Stimulated activated CD8-positive, alpha-beta memory T cell treated with anti-CD3 and anti-CD28 coated beads, Interleukin-4, amount 100 ng/mL, for 24 hours (primary cell): ENCODE results near the gene CCDC200.
A peak's percentile ranks its signal among the peaks of the same experiment; 100 is the strongest.
"Not testable (repeated sequence)": the region's sequence is repeated elsewhere in the genome, so short reads cannot be mapped to it uniquely, and the experiment has no call there.

ENCODE experiments used
- DNase-seq: peaks from one replicate; pipeline ENCODE4 v3.0.0-alpha.2; 2020; ENCODE audit warnings: low read depth

CCDC200 gene

DNA sequence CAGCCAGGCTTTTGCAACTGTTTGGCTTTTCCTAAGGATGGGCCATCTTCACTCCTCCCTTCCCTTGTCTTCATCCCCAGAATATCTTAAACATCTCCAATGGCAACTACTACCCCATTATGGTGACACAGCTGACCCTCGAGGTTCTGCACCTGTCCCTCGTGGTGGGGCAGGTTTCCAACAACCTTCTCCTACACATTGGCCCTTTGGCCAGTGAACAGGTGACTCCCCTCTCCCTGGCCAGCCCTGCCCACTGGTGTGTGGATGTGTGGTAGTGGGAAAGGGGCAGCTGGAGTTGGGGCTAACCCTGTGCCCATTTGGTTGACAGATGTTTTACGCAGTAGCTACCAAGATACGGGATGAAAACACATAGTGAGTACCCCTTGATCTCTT, 12.1 kb downstream of the CCDC200 start:
- DNase-seq, result no peak

DNA sequence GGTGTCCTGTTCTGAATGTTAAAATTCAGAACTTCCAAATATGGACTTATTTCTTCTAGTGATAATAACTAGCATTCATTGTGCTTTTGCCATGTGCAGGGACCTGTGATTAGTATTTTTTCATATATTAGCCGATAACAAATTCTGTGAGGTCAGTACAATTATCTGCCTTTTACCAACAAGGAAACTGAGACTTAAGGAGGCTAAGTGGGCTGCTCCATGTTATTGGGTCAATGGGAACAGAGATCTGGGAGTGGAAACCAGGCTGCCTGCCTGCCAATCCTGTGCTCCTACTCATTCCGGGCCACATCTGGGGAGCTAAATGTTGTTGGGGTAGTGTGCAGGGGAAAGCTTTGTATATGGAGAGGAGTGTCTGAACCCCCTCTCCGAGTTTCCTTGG, 13.1 kb downstream of the CCDC200 start:
- DNase-seq, result no peak

DNA sequence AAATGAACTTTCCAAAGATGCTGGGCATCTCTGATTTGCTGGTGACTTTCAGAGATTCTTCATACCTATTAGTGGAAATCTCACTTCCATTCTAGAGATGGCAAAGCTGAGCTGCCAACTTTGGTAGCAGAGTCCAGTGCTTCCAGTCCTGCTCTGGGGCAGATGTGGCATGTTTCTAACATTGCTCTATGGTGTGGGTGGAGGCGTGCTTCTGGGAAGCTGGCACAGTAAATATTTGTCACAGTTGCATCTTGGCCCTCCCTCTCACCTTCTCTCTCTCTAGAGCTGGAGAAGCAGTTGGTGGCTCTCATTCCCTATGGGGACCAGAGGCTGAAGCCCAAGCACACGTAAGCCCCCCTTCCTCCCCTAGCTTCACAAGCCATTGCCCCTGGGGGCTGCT, 14.9 kb downstream of the CCDC200 start:
- DNase-seq, result no peak

DNA sequence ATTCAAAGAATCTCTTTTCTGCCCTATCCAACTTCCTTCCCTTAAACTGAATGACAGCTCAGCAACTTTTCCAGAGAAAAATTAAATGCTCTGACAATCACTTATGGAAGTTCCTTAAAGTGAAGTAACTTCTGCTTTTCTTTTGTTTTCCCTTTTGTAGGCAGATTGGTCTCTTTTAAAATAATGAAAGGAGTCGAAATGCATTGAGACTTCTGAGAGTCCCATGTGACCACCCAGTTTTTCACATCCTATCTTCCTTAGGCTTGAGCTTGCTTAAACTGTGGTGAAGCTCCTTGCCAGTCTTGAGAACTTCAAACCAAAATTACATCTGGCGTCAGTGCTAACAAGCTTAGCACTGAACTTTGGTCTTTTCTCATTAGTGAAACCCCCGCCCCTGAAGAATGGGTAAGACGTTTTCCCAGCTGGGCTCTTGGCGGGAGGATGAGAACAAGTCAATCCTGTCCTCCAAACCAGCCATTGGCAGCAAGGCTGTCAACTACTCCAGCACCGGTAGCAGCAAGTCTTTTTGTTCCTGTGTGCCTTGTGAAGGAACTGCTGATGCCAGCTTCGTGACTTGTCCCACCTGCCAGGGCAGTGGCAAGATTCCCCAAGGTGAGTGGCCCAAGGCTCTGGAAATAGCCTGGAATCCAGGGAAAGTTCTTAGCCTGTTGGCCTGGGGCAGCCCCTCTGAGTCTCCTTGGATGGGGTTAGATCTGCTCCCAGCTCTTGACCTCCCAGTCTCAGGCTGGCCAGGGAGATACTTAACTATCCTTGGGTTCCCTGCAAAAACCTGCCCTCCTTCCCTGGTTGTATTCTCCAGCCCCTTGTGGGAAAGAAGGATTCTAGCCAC, 15.6 kb downstream of the CCDC200 start:
- no peak for DNase-seq

DNA sequence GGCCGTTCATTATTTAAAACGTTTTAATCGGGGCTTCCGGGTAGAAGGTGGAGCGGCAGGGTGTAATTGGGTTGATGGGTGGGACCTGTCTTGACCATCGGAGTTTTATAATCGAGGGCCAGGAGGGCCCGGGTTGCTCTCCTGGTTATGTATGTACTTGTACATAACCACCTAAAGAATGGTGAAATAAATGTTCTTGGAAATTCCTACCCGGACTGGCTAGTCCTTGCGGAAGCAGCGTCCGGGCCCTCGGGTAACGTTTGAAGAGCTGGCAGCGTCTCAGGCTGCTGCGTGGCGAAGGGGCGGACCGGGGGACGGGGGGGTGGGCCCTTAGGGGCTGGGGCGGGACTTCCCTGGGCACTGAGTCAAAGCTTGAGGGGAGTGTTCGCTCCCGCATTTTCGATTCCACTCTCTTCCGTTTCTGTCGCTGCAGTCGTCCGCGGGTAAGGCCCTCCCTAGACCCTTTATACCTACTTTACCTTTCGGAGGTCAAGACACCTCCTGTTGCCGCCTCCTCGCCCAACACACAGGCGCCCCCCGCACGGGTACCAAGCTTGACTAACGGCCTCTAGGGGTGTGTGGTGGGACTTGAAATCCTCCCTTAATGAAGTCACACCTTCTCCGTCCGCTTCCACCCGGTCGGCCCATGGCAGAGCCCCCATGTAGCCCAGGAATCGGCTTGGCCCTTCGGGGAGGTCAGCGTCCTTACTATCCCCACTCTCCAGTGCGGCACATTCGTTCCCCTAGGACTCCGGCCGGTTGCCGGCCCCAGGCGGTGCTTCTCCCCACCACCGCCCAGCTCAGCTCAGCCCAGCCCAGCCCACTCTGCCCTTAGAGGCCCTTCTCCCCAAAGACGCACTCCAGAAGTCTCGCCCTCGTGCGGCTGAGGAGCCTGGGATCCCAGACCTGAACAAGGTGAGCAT, 16.7 kb downstream of the CCDC200 start, which contains the start of gene TMEM106A:
Gene TMEM106A, plus strand, starts transcription at position 396 of the 923 bp plus-strand sequence. CDS start 1,167 bp downstream, outside the sequence.
- DNase-seq, result peak; percentile 58

DNA sequence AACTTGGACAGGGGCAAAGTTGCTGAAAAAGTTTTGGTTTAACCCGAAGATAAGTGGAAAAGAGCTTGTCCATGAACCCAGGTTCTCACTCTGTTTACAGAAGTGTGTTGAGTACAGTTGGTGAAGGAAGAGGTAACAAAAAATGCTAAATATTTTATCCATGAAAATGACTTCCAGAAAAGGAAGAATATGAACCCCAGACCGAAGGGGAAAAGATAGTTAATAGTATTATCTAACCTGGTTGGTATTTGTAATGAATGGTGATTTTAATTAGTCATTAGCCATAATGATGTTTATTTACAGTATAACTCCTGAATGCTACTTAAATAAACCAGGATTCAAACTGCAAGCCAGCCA, 17.3 kb downstream of the CCDC200 start:
- no peak for DNase-seq

DNA sequence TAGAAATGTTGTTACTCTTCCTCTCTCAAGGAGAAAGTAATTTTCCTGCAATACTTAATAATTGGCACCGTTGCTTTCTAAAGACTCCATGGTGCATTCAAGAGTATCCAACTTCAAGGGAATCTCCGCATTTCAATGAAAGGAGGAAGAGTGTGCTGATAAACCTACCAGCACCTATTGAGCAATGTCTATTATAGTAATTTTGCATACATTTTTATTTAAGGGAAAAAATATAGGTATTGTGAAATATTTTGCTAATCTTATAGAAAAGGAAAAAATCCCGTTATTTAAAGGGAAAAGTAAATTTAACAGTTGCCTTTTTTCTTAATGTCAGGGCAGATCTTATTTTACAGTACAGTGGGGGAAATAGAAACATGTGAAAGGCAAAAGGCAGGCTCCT, 17.8 kb downstream of the CCDC200 start:
- DNase-seq, result no peak

DNA sequence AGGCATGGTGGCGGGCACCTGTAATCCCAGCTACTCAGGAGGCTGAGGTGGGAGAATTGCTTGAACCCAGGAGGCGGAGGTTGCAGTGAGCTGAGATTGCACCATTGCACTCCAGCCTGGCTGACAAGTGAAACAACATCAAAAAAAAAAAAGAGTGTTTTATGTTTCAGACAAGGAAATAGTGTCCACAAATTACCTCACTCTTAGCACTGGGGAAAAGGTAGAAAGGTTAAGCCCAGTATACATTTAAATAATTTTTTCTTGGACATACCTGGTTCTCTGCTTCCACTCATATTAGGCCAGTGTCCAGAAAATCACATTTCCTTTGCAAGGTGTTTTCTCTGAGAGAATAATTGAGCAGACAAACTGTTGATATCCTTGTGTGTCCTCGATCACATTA, 25.4 kb downstream of the CCDC200 start:
- not testable (repeated sequence) for DNase-seq

DNA sequence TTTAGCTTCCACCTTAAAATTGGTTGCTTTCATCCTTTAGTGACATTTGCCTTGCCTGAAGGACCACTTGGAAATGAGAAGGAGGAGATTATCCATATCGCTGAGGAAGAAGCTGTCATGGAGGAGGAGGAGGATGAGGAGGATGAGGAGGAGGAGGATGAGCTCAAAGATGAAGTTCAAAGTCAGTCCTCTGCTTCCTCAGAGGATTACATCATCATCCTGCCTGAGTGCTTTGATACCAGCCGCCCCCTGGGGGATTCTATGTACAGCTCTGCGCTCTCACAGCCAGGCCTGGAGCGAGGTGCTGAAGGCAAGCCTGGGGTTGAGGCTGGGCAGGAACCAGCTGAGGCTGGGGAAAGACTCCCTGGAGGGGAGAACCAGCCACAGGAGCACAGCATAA, 28.3 kb downstream of the CCDC200 start:
- no peak for DNase-seq

DNA sequence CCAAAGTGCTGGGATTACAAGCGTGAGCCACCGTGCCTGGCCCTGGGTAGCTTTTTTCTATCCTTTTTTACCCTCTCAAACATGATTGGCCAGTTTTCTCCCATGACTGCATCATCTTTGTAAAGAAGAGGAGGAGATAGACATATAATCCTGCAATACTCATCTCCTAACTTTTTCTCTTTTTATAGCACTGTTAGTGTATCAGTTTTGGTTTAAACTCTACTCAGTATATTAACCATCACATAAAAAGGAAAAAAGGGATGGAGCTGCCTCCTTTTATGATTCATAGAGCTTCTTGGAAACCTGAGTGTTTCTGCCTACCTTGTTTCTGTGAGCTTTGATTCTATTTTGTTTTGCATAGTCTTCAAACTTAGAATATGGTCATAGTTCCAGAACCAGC, 28.8 kb downstream of the CCDC200 start:
- DNase-seq, result no peak

DNA sequence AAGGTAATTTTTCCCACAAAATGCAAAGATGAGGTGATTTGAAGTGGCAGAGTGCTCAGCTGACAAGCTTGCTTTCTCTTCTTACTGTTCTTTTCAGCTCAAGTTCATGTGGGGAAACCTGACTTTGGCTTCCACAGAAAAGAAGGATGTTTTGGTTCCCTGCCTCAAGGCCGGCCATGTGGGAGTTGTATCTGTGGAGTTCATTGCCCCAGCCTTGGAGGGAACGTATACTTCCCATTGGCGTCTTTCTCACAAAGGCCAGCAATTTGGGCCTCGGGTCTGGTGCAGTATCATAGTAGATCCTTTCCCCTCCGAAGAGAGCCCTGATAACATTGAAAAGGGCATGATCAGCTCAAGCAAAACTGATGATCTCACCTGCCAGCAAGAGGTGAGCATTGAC, 35.2 kb downstream of the CCDC200 start:
- no peak for DNase-seq

DNA sequence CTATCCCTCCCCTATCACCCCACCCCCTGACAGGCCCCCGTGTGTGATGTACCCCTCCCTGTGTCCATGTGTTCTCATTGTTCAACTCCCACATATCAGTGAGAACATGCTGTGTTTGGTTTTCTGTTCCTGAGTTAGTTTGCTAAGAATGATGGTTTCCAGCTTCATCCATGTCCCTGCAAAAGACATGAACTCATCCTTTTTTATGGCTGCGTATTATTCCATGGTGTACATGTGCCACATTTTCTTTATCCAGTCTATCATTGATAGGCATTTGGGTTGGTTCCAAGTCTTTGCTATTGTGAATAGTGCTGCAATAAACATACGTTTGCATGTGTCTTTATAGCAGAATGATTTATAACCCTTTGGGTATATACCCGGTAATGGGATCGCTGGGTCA, 41.8 kb downstream of the CCDC200 start:
- not testable (repeated sequence) for DNase-seq

DNA sequence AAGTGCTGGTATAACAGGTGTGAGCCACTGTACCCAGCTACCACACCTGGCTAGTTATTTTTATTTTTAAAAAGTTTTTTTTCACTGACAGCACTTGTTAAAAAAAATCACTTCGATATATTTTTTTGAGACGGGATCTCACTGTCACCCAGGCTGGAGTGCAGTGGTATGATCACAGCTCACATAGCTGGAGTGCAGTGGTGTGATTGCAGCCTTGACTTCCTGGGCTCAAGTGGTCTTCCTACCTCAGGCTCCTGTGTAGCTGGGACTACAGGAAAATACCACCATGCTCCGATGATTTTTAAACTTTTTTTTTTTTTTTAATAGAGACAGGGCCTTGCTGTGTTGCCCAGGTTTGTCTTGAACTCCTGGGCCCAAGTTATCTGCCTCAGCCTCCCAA, 44.5 kb downstream of the CCDC200 start:
- no peak for DNase-seq

DNA sequence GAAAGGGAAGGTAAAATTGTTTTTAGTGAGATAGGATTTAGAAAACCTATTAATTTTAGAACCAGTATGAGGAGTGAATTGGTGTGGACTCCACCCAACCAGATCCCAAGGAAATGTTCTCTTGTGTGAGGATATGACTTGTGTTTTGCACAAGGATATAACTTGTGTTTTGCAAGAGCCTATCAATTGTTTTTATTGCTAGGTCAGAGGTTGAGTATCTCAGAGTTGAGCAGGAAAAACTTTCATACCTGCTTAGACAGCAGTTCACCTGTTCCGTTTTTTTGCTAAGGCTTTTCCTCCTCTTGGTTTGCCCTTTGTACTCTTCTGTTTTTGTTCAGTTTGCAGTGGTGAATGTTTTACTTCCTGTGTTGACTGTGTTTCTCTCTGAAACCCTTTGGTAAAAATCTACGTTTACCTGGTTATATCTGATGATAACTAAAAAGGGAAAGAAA, 52.3 kb downstream of the CCDC200 start:
- DNase-seq, result no peak

DNA sequence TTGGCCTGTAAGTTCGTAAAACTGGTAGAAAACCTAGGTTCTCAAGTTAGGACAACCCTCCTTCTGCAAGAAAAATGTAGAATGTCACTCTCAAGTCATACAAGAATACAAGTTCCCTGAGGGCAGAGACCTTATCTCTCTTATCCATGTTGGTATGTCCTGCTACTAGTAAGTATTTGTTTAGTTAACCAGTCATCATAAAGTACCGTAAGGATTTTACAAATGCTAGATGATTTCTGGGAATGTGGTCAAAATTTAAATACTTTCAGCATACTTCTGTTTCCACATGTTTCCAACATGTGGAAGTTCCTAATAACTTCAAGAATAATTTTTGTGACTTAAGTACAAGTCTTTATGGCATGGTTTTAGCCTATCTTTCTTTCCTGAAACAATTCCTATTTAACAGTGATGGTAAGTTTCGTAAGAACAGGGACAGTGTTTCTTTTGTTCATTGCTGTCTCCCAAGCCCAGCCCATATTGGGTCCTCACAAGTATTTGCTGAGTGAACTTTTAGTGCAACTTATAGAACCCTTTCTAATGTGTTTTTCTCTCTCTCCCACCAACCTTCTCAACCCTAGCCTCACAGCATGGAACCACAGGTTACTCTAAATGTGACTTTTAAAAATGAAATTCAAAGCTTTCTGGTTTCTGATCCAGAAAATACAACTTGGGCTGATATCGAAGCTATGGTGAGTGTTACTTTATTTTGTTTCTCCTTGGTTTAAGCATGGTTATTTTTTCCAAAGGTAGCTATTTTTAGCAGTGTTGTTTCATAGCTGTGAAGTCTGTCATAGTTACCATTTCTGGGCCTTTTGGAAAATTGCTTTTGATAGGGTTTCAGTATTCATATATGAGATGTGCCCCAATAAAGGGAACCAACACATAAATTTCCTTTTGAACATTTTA, 53.0 kb downstream of the CCDC200 start:
- DNase-seq, result no peak

DNA sequence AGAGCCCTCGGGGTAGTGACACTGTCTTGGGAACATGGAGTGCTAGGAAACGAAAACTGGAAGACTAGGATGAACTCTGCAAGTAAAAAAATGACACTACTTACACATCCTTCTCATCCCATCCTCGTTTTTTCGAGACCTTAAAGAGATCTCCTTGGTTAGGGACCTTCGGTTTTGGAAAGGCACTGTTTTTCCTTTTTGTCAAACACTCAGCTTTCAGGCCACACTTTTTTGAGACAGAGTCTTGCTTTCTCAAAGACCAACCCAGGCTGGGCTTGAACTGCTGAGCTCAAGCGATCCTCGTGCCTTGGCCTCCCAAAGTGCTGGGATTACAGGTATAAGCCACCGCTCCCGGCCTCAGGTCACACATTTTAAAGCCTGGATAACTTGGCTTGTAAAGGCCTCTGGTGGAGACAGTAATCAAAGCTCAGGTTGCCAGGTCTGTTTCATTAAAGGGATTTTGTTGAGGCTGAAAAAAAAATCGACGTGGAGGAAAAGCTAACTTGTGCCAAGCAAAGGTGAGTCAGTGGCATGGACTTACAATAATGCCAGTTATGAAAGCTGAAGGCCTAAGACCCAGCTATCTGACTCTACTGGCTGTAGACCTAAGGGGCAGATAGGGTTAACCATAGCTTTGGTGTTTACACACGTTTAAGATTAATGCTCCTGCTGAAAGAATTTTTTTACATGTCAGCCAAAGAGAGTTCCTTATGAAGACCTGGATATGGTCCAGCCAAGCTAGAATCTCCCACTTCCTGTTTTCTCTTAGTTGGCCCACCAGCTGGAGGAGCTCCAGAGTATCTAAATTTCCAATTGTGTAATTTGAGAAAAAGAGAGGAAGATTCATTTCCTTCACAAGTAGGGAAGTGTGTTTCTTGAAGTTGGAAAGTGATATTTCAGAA, 56.6 kb downstream of the CCDC200 start:
- no peak for DNase-seq
